ENCODE results near the gene SNAP91.

SNAP91 gene

GRCh38 chr6:83603551-83603950 is 105.3 kb downstream of the SNAP91 start:
- no peak for DNase-seq (ENCODE audit: low read depth)
- no peak for TF ChIP-seq CTCF (conservative IDR thresholded peaks at IDR 0.05; ENCODE audit: low read depth, low read length)
- H3K4me3 ChIP-seq (ENCODE audit: low read length): no peak overlapping the region

GRCh38 chr6:83601119-83601518 is 107.8 kb downstream of the SNAP91 start:
- DNase-seq (ENCODE audit: low read depth): no peak
- TF ChIP-seq CTCF (conservative IDR thresholded peaks at IDR 0.05; ENCODE audit: low read depth, low read length): no peak
- H3K4me3 ChIP-seq (ENCODE audit: low read length): no peak overlapping the region

GRCh38 chr6:83600459-83600858 is 108.4 kb downstream of the SNAP91 start:
- no peak for TF ChIP-seq CTCF (conservative IDR thresholded peaks at IDR 0.05; ENCODE audit: low read depth, low read length)
- H3K4me3 ChIP-seq (ENCODE audit: low read length): no peak overlapping the region
- DNase-seq (ENCODE audit: low read depth): no peak

- no peak overlapping the region for H3K4me3 ChIP-seq (ENCODE audit: low read length)
- no peak for DNase-seq (ENCODE audit: low read depth)
- no peak for TF ChIP-seq CTCF (conservative IDR thresholded peaks at IDR 0.05; ENCODE audit: low read depth, low read length)
These were observed 111.4 kb downstream of the SNAP91 start for GRCh38 chr6:83597511-83597910.

- TF ChIP-seq CTCF (conservative IDR thresholded peaks at IDR 0.05; ENCODE audit: low read depth, low read length): no peak
- H3K4me3 ChIP-seq (ENCODE audit: low read length): no peak overlapping the region
- DNase-seq (ENCODE audit: low read depth): no peak
These were observed 111.8 kb downstream of the SNAP91 start for GRCh38 chr6:83597051-83597450.

GRCh38 chr6:83594941-83595340 is 114.0 kb downstream of the SNAP91 start:
- H3K4me3 ChIP-seq (ENCODE audit: low read length): no peak overlapping the region
- no peak for TF ChIP-seq CTCF (conservative IDR thresholded peaks at IDR 0.05; ENCODE audit: low read depth, low read length)
- DNase-seq (ENCODE audit: low read depth): no peak

GRCh38 chr6:83593395-83593785 is 115.5 kb downstream of the SNAP91 start:
- no peak for TF ChIP-seq CTCF (conservative IDR thresholded peaks at IDR 0.05; ENCODE audit: low read depth, low read length)
- no peak overlapping the region for H3K4me3 ChIP-seq (ENCODE audit: low read length)
- no peak for DNase-seq (ENCODE audit: low read depth)

Measured in retinal pigment epithelial cell (primary cell).